HL-60/S4 (cell line): ENCODE data around the gene DTNA.
"Not testable (repeated sequence)": the region's sequence is repeated elsewhere in the genome, so short reads cannot be mapped to it uniquely, and the experiment has no call there.

Experiments used
- in situ Hi-C: fragments of 300-500 bp; cut with MboI; formaldehyde crosslinking; loops from 2 replicates; pipeline ENCODE4 v1.14.3; 2022; ENCODE audit warnings: low sequenced_read_pairs

The DTNA gene

GRCh38 chr18:34887881-34888580 lies 177.9 kb downstream of the DTNA start:
- in situ Hi-C loops = no loop called here

- in situ Hi-C loops = no loop called here
Observed at GRCh38 chr18:34890486-34891085, 180.5 kb downstream of the DTNA start.

- in situ Hi-C loops = no loop called here
Observed at GRCh38 chr18:34892379-34892778, 182.3 kb downstream of the DTNA start.

GRCh38 chr18:34893239-34893638 lies 183.1 kb downstream of the DTNA start:
- in situ Hi-C loops = no loop called here

- in situ Hi-C loops = no loop called here
Observed at GRCh38 chr18:34901299-34901698, 191.2 kb downstream of the DTNA start.

- in situ Hi-C loops = no loop called here
Observed at GRCh38 chr18:34904994-34905393, 194.9 kb downstream of the DTNA start.

GRCh38 chr18:34906985-34907384 lies 196.9 kb downstream of the DTNA start:
- in situ Hi-C loops = not testable (repeated sequence)

GRCh38 chr18:34909637-34910364 lies 199.7 kb downstream of the DTNA start:
- in situ Hi-C loops = no loop called here

GRCh38 chr18:34911081-34911480 lies 201.0 kb downstream of the DTNA start:
- in situ Hi-C loops = no loop called here

- in situ Hi-C loops = no loop called here
Observed at GRCh38 chr18:34911661-34912384, 201.7 kb downstream of the DTNA start.

- in situ Hi-C loops = no loop called here
Observed at GRCh38 chr18:34913837-34914661, 204.0 kb downstream of the DTNA start.

- in situ Hi-C loops = no loop called here
Observed at GRCh38 chr18:34915046-34915445, 204.9 kb downstream of the DTNA start.

- in situ Hi-C loops = not testable (repeated sequence)
Observed at GRCh38 chr18:34916539-34916938, 206.4 kb downstream of the DTNA start.

GRCh38 chr18:34918856-34919255 lies 208.8 kb downstream of the DTNA start:
- in situ Hi-C loops = no loop called here

- in situ Hi-C loops = no loop called here
Observed at GRCh38 chr18:34921226-34921625, 211.1 kb downstream of the DTNA start.

- in situ Hi-C loops = no loop called here
Observed at GRCh38 chr18:34921811-34922385, 211.8 kb downstream of the DTNA start.

GRCh38 chr18:34922594-34922993 lies 212.5 kb downstream of the DTNA start:
- in situ Hi-C loops = not testable (repeated sequence)

- in situ Hi-C loops = no loop called here
Observed at GRCh38 chr18:34923911-34924310, 213.8 kb downstream of the DTNA start.

- in situ Hi-C loops = no loop called here
Observed at GRCh38 chr18:34926683-34927082, 216.6 kb downstream of the DTNA start.

- in situ Hi-C loops = no loop called here
Observed at GRCh38 chr18:34928088-34928753, 218.1 kb downstream of the DTNA start.
